ENCODE results near the gene TMEM192. TPM values are rescaled to one million over a fixed set of nuclear protein-coding genes. Genes with fewer than 3 reads are reported as not detected.
"Not testable (repeated sequence)": the region's sequence is repeated elsewhere in the genome, so short reads cannot be mapped to it uniquely, and the experiment has no call there.

Gene TMEM192
- polyA plus RNA-seq (ENCODE audit: insufficient read length in 4 of 4): 10 to 100 TPM; 31.4 to 41.5 (median 35.6) TPM

GRCh38 chr4:165112368-165113121, at the start of gene TMEM192:
TSS of gene TMEM192 (minus strand) at chr4:165112860. CDS start at chr4:165112773, 87 bp downstream.
- peak; percentile 83 to 90 (median 89) for DNase-seq (ENCODE audit: low read depth in 4 of 4, low spot score in 3 of 4)

DNA sequence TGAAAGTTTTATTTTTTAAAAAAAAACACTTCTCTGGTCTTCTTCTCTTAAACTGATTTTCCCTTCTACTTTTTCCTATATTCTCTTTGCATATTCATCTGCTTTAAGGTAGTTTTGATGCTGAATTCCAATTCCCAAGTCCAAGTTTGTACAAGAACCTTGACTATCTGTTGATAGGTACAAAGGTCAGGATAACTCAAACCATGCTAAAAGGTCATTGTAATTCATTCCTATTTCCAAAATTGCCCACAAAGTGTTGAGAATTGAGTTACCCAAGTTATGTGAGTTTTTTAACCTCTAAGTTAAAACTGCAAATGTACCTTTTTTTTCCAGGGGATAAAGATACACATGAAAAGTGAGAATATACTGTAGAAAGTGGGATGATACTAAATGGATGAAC, 46.1 kb upstream of the TMEM192 start:
- no peak for DNase-seq (ENCODE audit: low read depth in 4 of 4, low spot score in 3 of 4)

DNA sequence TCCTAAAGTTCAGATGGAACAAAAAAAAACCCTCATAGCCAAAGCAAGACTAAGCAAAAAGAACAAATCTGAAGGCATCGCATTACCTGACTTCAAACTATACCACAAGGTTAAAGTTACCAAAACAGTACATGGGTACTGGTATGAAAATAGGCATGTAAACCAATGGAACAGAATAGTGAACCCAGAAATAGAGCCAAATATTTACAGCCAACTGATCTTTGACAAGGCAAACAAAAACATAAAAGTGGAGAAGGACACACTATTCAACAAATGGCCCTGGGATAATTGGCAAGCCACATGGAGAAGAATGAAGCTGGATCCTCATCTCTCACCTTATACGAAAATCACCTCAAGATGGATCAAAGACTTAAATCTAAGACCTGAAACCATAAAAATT, 44.2 kb upstream of the TMEM192 start:
- no peak for DNase-seq (ENCODE audit: low read depth in 4 of 4, low spot score in 3 of 4)

- no peak for DNase-seq (ENCODE audit: low read depth in 4 of 4, low spot score in 3 of 4)
Measured at GRCh38 chr4:165154482-165154881, 41.8 kb upstream of the TMEM192 start.

DNA sequence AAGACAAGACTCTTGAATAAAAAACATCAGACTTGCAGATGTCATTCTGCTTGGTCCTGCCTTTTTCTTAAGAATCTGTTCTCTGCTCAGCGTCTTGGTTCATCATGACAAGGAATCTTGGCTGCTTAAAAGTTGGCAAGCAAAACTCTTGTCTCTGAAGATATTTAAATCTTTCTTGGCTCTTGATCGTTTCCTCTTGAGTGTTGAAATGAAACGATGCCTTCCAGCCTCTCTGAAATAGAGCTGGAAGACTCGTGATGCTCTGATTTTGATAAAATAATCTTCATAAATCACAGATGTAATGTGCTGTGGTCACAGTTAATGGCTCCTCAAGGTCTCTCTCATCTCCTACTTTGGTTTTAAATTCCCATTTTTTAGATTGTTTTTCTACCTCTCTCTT, 39.9 kb upstream of the TMEM192 start:
- no peak for DNase-seq (ENCODE audit: low read depth in 4 of 4, low spot score in 3 of 4)

- DNase-seq (ENCODE audit: low read depth in 4 of 4, low spot score in 3 of 4): no peak
Measured at GRCh38 chr4:165151734-165152133, 39.1 kb upstream of the TMEM192 start.

- no peak for DNase-seq (ENCODE audit: low read depth in 4 of 4, low spot score in 3 of 4)
Measured at GRCh38 chr4:165150545-165150944, 37.9 kb upstream of the TMEM192 start.

DNA sequence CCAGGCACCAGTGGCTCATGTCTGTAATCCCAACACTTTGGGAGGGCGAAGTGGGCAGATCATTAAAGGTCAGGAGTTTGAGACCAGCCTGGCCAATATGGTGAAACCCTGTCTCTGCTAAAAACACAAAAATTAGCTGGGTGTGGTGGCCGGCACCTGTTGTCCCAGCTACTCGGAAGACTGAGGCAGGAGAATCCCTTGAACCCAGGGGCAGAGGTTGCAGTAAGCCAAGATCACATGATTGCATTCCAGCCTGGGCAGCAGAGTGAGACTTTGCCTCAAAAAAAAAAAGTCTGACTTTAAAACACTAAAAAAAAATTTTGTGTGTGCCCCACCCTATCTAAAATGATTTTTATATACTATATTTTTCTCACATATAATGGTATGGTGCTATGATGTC, 26.2 kb upstream of the TMEM192 start:
- no peak for DNase-seq (ENCODE audit: low read depth in 4 of 4, low spot score in 3 of 4)

- DNase-seq (ENCODE audit: low read depth in 4 of 4, low spot score in 3 of 4): no peak
Measured at GRCh38 chr4:165137205-165137604, 24.5 kb upstream of the TMEM192 start.

DNA sequence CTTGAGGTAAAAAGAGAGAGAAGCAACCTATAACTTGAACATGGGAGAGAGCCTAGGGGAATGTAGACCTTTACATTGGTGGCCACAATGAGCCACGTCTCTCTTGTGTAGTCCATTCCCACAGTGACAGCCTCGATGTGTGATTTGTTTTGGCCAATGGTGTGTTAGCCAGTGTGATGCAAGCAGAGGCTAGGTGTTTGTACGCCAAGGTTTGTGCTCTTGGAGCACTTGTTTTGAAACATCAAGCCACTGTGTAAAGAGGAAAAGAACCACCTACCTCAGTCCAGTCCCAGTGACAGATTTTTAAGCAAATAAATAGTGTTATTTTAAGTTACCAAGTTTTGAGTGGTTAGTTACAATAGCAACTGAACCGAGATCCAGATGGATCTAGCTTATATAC, 23.9 kb upstream of the TMEM192 start:
- no peak for DNase-seq (ENCODE audit: low read depth in 4 of 4, low spot score in 3 of 4)

DNA sequence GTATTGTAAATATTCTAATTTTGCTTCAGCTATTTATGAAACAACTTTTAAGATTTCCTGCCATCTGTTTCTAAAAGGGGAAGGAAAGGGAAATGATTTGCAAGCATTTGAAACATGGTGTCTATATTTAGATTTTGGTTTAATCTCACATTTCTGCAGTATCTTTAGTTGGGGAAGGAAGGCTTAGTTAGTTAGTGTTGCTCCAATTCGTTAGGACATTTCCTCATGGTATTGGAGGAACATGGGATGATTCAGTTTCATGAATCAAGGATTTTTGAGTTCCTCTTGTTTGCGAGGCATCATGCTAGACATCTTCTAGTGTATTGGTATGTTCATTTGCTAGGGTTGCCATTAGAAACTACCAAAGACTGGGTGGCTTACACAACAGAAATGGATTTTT, 20.5 kb upstream of the TMEM192 start:
- DNase-seq (ENCODE audit: low read depth in 4 of 4, low spot score in 3 of 4): no peak

- DNase-seq (ENCODE audit: low read depth in 4 of 4, low spot score in 3 of 4): peak in 3 of 4 donors; percentile 33 to 52 (median 39)
Measured at GRCh38 chr4:165131247-165131832, 18.7 kb upstream of the TMEM192 start.

DNA sequence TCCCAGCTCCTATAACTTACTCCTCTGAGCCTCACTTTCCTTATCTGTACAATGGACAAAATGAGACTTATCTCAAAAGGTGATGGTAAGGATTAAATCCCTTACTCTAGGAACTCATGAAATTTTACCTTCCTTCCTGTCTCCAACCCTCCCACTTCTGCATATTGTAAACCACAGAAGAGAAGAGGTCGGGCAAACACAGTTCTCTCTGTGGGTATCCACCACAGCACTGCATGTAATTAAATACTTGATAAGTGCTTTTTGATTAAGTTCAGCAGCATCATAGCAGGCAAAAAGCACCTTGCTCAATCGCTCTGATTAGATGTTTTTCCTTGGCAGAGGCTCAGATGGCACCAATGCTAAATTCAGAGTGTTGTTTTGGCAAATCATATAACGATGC, 17.3 kb upstream of the TMEM192 start:
- DNase-seq (ENCODE audit: low read depth in 4 of 4, low spot score in 3 of 4): no peak

- DNase-seq (ENCODE audit: low read depth in 4 of 4, low spot score in 3 of 4): not testable (repeated sequence)
Measured at GRCh38 chr4:165125869-165126499, 13.3 kb upstream of the TMEM192 start.

GRCh38 chr4:165124488-165124887, 11.8 kb upstream of the TMEM192 start:
- DNase-seq (ENCODE audit: low read depth in 4 of 4, low spot score in 3 of 4): no peak

DNA sequence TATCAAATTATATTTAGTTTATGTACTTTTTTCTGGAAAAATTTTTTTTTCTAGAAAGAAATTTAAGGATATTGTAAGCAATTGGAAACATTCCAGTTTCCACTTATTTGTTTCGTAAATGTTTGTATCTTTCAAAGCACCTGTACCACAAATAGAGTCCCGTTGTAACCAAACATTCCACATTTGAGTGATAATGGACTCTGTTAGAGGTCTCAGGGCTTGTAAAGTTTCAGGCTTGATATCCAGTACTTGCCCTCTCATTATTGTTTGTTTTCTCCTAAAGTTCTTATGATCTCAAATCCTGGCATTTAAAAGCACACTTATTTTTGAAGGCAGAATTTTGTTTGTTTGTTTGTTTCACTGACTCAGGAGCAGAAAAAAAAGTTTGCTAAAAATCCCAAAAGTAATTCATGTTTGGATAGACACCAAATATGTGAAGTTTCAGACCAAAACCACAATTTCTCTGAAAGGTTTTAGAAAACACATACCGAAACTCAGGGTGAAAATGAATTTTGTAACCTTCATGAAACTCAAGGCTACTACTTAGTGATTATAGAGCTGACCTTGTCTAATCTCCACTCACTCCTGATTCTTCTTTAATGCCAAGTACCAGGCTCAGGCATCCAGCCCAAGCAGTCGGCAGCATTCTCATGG, 5.7 kb upstream of the TMEM192 start:
- no peak for DNase-seq (ENCODE audit: low read depth in 4 of 4, low spot score in 3 of 4)

DNA sequence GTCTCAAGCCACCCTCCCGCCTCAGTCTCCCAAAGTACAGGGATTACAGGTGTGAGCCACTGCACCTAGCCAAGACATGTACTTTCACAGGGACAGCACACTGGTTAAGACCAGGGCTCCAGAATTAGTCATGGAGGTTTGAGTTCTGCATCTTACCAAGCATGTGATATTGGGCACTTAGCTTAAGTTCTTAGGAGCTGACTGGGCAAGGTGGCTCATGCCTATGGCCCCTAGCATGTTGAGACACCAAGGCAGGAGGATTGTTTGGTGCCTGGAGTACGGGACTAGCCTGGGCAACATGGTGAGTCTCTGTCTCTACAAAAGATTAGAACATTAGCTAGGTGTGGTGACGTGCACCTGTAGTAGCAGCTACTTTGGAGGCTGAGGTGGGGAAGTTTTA, 2.6 kb upstream of the TMEM192 start:
- DNase-seq (ENCODE audit: low read depth in 4 of 4, low spot score in 3 of 4): no peak

GRCh38 chr4:165111906-165112367, 723 bp downstream of the TMEM192 start:
- DNase-seq (ENCODE audit: low read depth in 4 of 4, low spot score in 3 of 4): peak in 1 of 4 donors; percentile 16

GRCh38 chr4:165106518-165106917, 6.1 kb downstream of the TMEM192 start:
- no peak for DNase-seq (ENCODE audit: low read depth in 4 of 4, low spot score in 3 of 4)

DNA sequence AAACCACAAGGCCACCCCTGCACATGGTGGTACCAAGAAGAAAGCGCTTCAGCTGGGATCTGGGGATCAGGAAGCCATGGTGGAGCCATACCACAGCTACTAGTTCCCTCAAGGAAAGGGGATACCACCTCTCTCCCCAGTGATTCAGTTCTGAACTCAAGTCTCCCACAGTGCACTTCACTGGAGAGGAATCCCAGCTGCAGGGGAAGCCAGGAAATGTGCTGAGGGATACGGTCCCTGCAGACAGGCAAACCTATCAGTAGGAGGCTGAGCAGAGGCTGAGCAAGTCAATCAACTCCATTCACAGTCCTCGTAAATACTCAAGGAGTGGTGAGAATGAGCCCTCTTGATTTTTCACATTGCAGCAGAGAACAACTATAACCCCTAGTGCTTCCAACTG, 11.0 kb downstream of the TMEM192 start:
- DNase-seq (ENCODE audit: low read depth in 4 of 4, low spot score in 3 of 4): no peak

GRCh38 chr4:165096776-165097175, 15.9 kb downstream of the TMEM192 start:
- peak in 1 of 4 donors; percentile 10 for DNase-seq (ENCODE audit: low read depth in 4 of 4, low spot score in 3 of 4)
